ENCODE data around the gene LIMS3.
"Not testable (repeated sequence)": the region's sequence is repeated elsewhere in the genome, so short reads cannot be mapped to it uniquely, and the experiment has no call there.

LIMS3 gene

GRCh38 chr2:109898462-109899336 is at the start of gene LIMS3:
TSS of gene LIMS3 (plus strand) at chr2:109898688. CDS start at chr2:109898729, 41 bp downstream.
- DNase-seq (ENCODE audit: low read depth in 3 of 3), result not testable (repeated sequence)

GRCh38 chr2:109871129-109871751 is 27.2 kb upstream of the LIMS3 start:
- not testable (repeated sequence) for DNase-seq (ENCODE audit: low read depth in 3 of 3)

GRCh38 chr2:109876625-109877024 is 21.9 kb upstream of the LIMS3 start:
- DNase-seq (ENCODE audit: low read depth in 3 of 3), result not testable (repeated sequence)

- DNase-seq (ENCODE audit: low read depth in 3 of 3), result not testable (repeated sequence)
These were observed 16.4 kb upstream of the LIMS3 start for GRCh38 chr2:109882112-109882511.

- DNase-seq (ENCODE audit: low read depth in 3 of 3), result not testable (repeated sequence)
These were observed 10.1 kb upstream of the LIMS3 start for GRCh38 chr2:109888414-109888813.

GRCh38 chr2:109889909-109890308 is 8.6 kb upstream of the LIMS3 start:
- not testable (repeated sequence) for DNase-seq (ENCODE audit: low read depth in 3 of 3)

GRCh38 chr2:109891024-109891423 is 7.5 kb upstream of the LIMS3 start:
- not testable (repeated sequence) for DNase-seq (ENCODE audit: low read depth in 3 of 3)

- not testable (repeated sequence) for DNase-seq (ENCODE audit: low read depth in 3 of 3)
These were observed 4.8 kb upstream of the LIMS3 start for GRCh38 chr2:109893736-109894135.

- DNase-seq (ENCODE audit: low read depth in 3 of 3), result not testable (repeated sequence)
These were observed 4.3 kb upstream of the LIMS3 start for GRCh38 chr2:109894141-109894540.

GRCh38 chr2:109895090-109895869 is 3.2 kb upstream of the LIMS3 start:
- not testable (repeated sequence) for DNase-seq (ENCODE audit: low read depth in 3 of 3)

- not testable (repeated sequence) for DNase-seq (ENCODE audit: low read depth in 3 of 3)
These were observed 2.3 kb upstream of the LIMS3 start for GRCh38 chr2:109896212-109896611.

- DNase-seq (ENCODE audit: low read depth in 3 of 3), result not testable (repeated sequence)
These were observed 573 bp upstream of the LIMS3 start for GRCh38 chr2:109897769-109898461.

GRCh38 chr2:109905796-109906195 is 7.3 kb downstream of the LIMS3 start:
- not testable (repeated sequence) for DNase-seq (ENCODE audit: low read depth in 3 of 3)

- DNase-seq (ENCODE audit: low read depth in 3 of 3), result not testable (repeated sequence)
These were observed 10.1 kb downstream of the LIMS3 start for GRCh38 chr2:109908626-109909025.

- DNase-seq (ENCODE audit: low read depth in 3 of 3), result not testable (repeated sequence)
These were observed 12.3 kb downstream of the LIMS3 start for GRCh38 chr2:109910789-109911188.

GRCh38 chr2:109913911-109914310 is 15.4 kb downstream of the LIMS3 start:
- DNase-seq (ENCODE audit: low read depth in 3 of 3), result not testable (repeated sequence)

GRCh38 chr2:109914552-109914951 is 16.1 kb downstream of the LIMS3 start:
- DNase-seq (ENCODE audit: low read depth in 3 of 3), result not testable (repeated sequence)

GRCh38 chr2:109915830-109916229 is 17.3 kb downstream of the LIMS3 start:
- not testable (repeated sequence) for DNase-seq (ENCODE audit: low read depth in 3 of 3)

GRCh38 chr2:109920162-109920561 is 21.7 kb downstream of the LIMS3 start:
- DNase-seq (ENCODE audit: low read depth in 3 of 3), result not testable (repeated sequence)

- DNase-seq (ENCODE audit: low read depth in 3 of 3), result not testable (repeated sequence)
These were observed 23.3 kb downstream of the LIMS3 start for GRCh38 chr2:109921543-109922384.
